HG03460 (cell line): Measurements from ENCODE around the gene SPIC.

ENCODE experiments used
- ATAC-seq: cut with Tn5 transposase; IDR thresholded peaks from one replicate; pipeline ENCODE4 v1.9.1; 2021; ENCODE audit not compliant: unreplicated experiment

SPIC gene

DNA sequence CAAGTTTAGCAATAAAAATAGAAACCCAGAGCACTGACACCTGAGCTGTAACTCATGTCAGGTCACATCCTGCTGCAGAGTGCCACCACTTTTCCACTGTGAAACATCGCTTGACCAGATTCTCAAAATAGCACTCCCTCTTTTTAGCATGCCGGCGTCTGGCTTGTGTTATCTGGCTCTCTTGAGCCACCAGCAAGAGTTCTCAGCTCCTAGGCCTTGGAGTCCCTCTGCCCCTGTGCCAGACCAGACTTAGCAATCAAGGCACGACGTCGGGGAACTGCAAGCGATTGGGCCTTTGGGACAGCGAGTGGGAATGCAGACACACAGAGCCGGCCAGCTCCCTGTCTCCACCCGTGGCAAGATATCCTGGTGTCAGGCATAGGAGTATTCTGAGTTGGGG lies 52.5 kb downstream of the SPIC start:
- ATAC-seq: no peak

- ATAC-seq: no peak
Observed at GRCh38 chr12:101536069-101536674, 61.0 kb downstream of the SPIC start.
